ENCODE results near the gene STK40.

STK40 gene

GRCh38 chr1:36300526-36300925, 85.2 kb downstream of the STK40 start:
- no peak overlapping the region for H3K27ac ChIP-seq (ENCODE audit: low read length)
- no peaks in the 10 kb centered on the region; the same call in 1 of the 2 replicates for H3F3A ChIP-seq (ENCODE audit: insufficient read depth, low read length)
- H3K36me3 ChIP-seq (replicated peaks; ENCODE audit: insufficient read depth, low read length) = peaks cover 17% of the 10 kb centered on the region
- H3K79me2 ChIP-seq (ENCODE audit: low read length) = 0 out of 2 replicates have a peak, but pooled peaks cover 1% of the 10 kb centered on the region
- H3K27me3 ChIP-seq (replicated peaks; ENCODE audit: insufficient read depth, low read length) = no peaks in the 10 kb centered on the region
- H2AFZ ChIP-seq (ENCODE audit: low read length) = no peak overlapping the region
- no peak overlapping the region for H3K4me3 ChIP-seq (ENCODE audit: low read length)
- no peaks in the 10 kb centered on the region for H3K9me2 ChIP-seq (replicated peaks; ENCODE audit: insufficient read depth, low read length)
- DNase-seq = no peak
- TF ChIP-seq EZH2phosphoT487 (IDR thresholded peaks at IDR 0.05; ENCODE audit: low read length) = no peak
- no peak for TF ChIP-seq CTCF (IDR thresholded peaks at IDR 0.05; ENCODE audit: low read length)
- TF ChIP-seq EZH2 (optimal IDR thresholded peaks at IDR 0.05; ENCODE audit: low read depth, low read length) = no peak
- H3K4me1 ChIP-seq (ENCODE audit: low read length) = no peaks in the 10 kb centered on the region
- no peak overlapping the region for H3K9ac ChIP-seq (ENCODE audit: low read length)
- H3K4me2 ChIP-seq (ENCODE audit: low read depth, low read length) = no peak overlapping the region
- no peaks in the 10 kb centered on the region for H4K20me1 ChIP-seq (ENCODE audit: insufficient read depth, low read length)
- no peaks in the 10 kb centered on the region for H3K9me3 ChIP-seq (replicated peaks; ENCODE audit: insufficient read depth, low read length)

DNA sequence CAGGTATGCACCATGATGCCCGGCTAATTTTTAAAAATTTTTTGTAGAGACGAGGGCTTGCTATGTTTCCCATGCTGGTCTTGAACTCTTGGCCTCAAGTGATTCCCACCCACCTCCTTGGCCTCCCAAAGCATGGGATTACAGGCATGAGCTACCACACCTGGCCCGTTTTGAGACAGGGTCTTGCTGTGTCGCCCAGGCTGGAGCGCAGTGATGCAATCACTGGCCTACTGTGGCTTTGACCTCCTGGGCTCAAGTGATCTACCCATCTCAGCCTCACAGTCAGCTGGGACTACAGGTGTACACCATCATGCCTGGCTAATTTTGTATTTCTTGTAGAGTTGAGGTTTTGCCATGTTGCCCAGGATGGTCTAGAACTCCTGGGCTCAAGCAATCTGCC, 87.1 kb downstream of the STK40 start:
- DNase-seq = no peak
- H3K4me2 ChIP-seq (ENCODE audit: low read depth, low read length) = no peak overlapping the region
- no peaks in the 10 kb centered on the region for H3K9me3 ChIP-seq (replicated peaks; ENCODE audit: insufficient read depth, low read length)
- no peaks in the 10 kb centered on the region for H3K9me2 ChIP-seq (replicated peaks; ENCODE audit: insufficient read depth, low read length)
- H2AFZ ChIP-seq (ENCODE audit: low read length) = no peak overlapping the region
- no peaks in the 10 kb centered on the region for H3K4me1 ChIP-seq (ENCODE audit: low read length)
- TF ChIP-seq EZH2phosphoT487 (IDR thresholded peaks at IDR 0.05; ENCODE audit: low read length) = no peak
- no peak for TF ChIP-seq EZH2 (optimal IDR thresholded peaks at IDR 0.05; ENCODE audit: low read depth, low read length)
- TF ChIP-seq CTCF (IDR thresholded peaks at IDR 0.05; ENCODE audit: low read length) = no peak
- H3K4me3 ChIP-seq (ENCODE audit: low read length) = no peak overlapping the region
- H4K20me1 ChIP-seq (ENCODE audit: insufficient read depth, low read length) = no peaks in the 10 kb centered on the region
- no peak overlapping the region for H3K9ac ChIP-seq (ENCODE audit: low read length)
- H3F3A ChIP-seq (ENCODE audit: insufficient read depth, low read length) = peaks cover 2% of the 10 kb centered on the region; the same call in 1 of the 2 replicates
- H3K27ac ChIP-seq (ENCODE audit: low read length) = no peak overlapping the region
- no peaks in the 10 kb centered on the region for H3K27me3 ChIP-seq (replicated peaks; ENCODE audit: insufficient read depth, low read length)
- peaks cover 9% of the 10 kb centered on the region; the same call in 1 of the 2 replicates for H3K79me2 ChIP-seq (ENCODE audit: low read length)
- H3K36me3 ChIP-seq (replicated peaks; ENCODE audit: insufficient read depth, low read length) = peaks cover 23% of the 10 kb centered on the region

DNA sequence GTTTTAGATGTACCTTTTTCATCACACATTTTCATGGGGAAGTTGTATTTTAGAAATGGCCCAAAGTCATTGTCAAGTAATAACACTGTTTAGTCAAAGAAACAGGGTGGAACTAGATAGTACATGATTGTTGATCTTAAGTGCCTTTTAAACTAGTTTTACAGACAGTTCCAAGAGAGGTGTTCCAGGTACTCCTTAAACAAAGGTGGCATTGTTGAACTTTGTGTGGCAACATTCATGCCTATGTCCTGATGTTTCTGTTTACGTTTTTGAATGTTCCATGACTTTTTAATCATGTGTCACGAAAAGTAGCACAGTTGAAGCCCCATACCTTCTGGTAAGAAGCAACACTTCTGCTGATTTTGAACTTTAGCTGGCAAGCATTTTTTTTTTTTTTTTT, 88.7 kb downstream of the STK40 start:
- no peak for DNase-seq
- no peaks in the 10 kb centered on the region for H3K9me3 ChIP-seq (replicated peaks; ENCODE audit: insufficient read depth, low read length)
- H2AFZ ChIP-seq (ENCODE audit: low read length) = no peak overlapping the region
- no peaks in the 10 kb centered on the region for H3K27me3 ChIP-seq (replicated peaks; ENCODE audit: insufficient read depth, low read length)
- no peak overlapping the region for H3K4me2 ChIP-seq (ENCODE audit: low read depth, low read length)
- H3K9me2 ChIP-seq (replicated peaks; ENCODE audit: insufficient read depth, low read length) = no peaks in the 10 kb centered on the region
- no peaks in the 10 kb centered on the region for H3K4me1 ChIP-seq (ENCODE audit: low read length)
- no peak overlapping the region for H3K27ac ChIP-seq (ENCODE audit: low read length)
- H3K79me2 ChIP-seq (ENCODE audit: low read length) = peaks cover 10% of the 10 kb centered on the region; the same call in 1 of the 2 replicates
- peaks cover 22% of the 10 kb centered on the region for H3K36me3 ChIP-seq (replicated peaks; ENCODE audit: insufficient read depth, low read length)
- peaks cover 4% of the 10 kb centered on the region; the same call in 1 of the 2 replicates for H3F3A ChIP-seq (ENCODE audit: insufficient read depth, low read length)
- no peak overlapping the region for H3K9ac ChIP-seq (ENCODE audit: low read length)
- H4K20me1 ChIP-seq (ENCODE audit: insufficient read depth, low read length) = no peaks in the 10 kb centered on the region
- no peak for TF ChIP-seq EZH2 (optimal IDR thresholded peaks at IDR 0.05; ENCODE audit: low read depth, low read length)
- no peak for TF ChIP-seq EZH2phosphoT487 (IDR thresholded peaks at IDR 0.05; ENCODE audit: low read length)
- no peak for TF ChIP-seq CTCF (IDR thresholded peaks at IDR 0.05; ENCODE audit: low read length)
- H3K4me3 ChIP-seq (ENCODE audit: low read length) = no peak overlapping the region

Measured in MM.1S (cell line).